ENCODE measurements around the gene SIVA1.
A peak's percentile ranks its signal among the peaks of the same experiment; 100 is the strongest.

Gene SIVA1

GRCh38 chr14:104752735-104753527 lies at the start of gene SIVA1:
Gene SIVA1 (plus strand): TSS chr14:104753147. CDS start chr14:104753202, 55 bp downstream.
- peak; percentile 99 for DNase-seq (ENCODE audit: low read depth)

- DNase-seq (ENCODE audit: low read depth): no peak
Measured at GRCh38 chr14:104703269-104703668, 49.7 kb upstream of the SIVA1 start.

- no peak for DNase-seq (ENCODE audit: low read depth)
Measured at GRCh38 chr14:104704252-104704651, 48.7 kb upstream of the SIVA1 start.

GRCh38 chr14:104705340-104706047 lies 47.5 kb upstream of the SIVA1 start:
- DNase-seq (ENCODE audit: low read depth): peak; percentile 25

GRCh38 chr14:104706733-104707607 lies 46.0 kb upstream of the SIVA1 start:
- DNase-seq (ENCODE audit: low read depth): no peak

- no peak for DNase-seq (ENCODE audit: low read depth)
Measured at GRCh38 chr14:104707608-104708595, 45.0 kb upstream of the SIVA1 start.

- peak; percentile 68 for DNase-seq (ENCODE audit: low read depth)
Measured at GRCh38 chr14:104708606-104709268, 44.2 kb upstream of the SIVA1 start.

GRCh38 chr14:104709387-104710039 lies 43.4 kb upstream of the SIVA1 start:
- no peak for DNase-seq (ENCODE audit: low read depth)

- no peak for DNase-seq (ENCODE audit: low read depth)
Measured at GRCh38 chr14:104710071-104710735, 42.7 kb upstream of the SIVA1 start.

- no peak for DNase-seq (ENCODE audit: low read depth)
Measured at GRCh38 chr14:104712881-104713734, 39.8 kb upstream of the SIVA1 start.

- no peak for DNase-seq (ENCODE audit: low read depth)
Measured at GRCh38 chr14:104714066-104714465, 38.9 kb upstream of the SIVA1 start.

- DNase-seq (ENCODE audit: low read depth): no peak
Measured at GRCh38 chr14:104714681-104715080, 38.3 kb upstream of the SIVA1 start.

GRCh38 chr14:104715416-104715815 lies 37.5 kb upstream of the SIVA1 start:
- DNase-seq (ENCODE audit: low read depth): no peak

- DNase-seq (ENCODE audit: low read depth): no peak
Measured at GRCh38 chr14:104715871-104716270, 37.1 kb upstream of the SIVA1 start.

- no peak for DNase-seq (ENCODE audit: low read depth)
Measured at GRCh38 chr14:104717137-104717536, 35.8 kb upstream of the SIVA1 start.

GRCh38 chr14:104717646-104718045 lies 35.3 kb upstream of the SIVA1 start:
- DNase-seq (ENCODE audit: low read depth): no peak

GRCh38 chr14:104718147-104718546 lies 34.8 kb upstream of the SIVA1 start:
- no peak for DNase-seq (ENCODE audit: low read depth)

GRCh38 chr14:104718871-104719270 lies 34.1 kb upstream of the SIVA1 start:
- no peak for DNase-seq (ENCODE audit: low read depth)

- no peak for DNase-seq (ENCODE audit: low read depth)
Measured at GRCh38 chr14:104719343-104719742, 33.6 kb upstream of the SIVA1 start.
